PC-3 (cell line): ENCODE measurements around the gene UGT2B15. TPM values are rescaled to one million over a fixed set of nuclear protein-coding genes. Genes with fewer than 3 reads are reported as not detected.
"Not testable (repeated sequence)": the region's sequence is repeated elsewhere in the genome, so short reads cannot be mapped to it uniquely, and the experiment has no call there.

ENCODE experiments used
- ATAC-seq: fragments of 200-7000 bp; cut with Tn5 transposase; 2 replicates; pipeline ENCODE4 v1.9.1; 2020; ENCODE audit warnings: mild to moderate bottlenecking, moderate library complexity
- BruUV-seq: library from RNA; stranded (reverse); fragments of 400-500 nt; replicated peaks from 2 replicates; lab custom pipeline; 2021; lab: Mats Ljungman, UMichigan
- CTCF ChIA-PET: fragments of 300-600 bp; sonication (Branson Sonifier 250); formaldehyde crosslinking; loops from one replicate; lab custom pipeline; 2022; ENCODE audit warnings: antibody characterized with exemption; lab: Charles Lee
- POLR2A ChIA-PET: fragments of 300-600 bp; sonication (Branson Sonifier 250); formaldehyde crosslinking; loops from one replicate; lab custom pipeline; 2022; ENCODE audit warnings: antibody characterized with exemption; ENCODE audit not compliant: unreplicated experiment; lab: Charles Lee
- DNase-seq: peaks from one replicate; pipeline ENCODE4 v3.0.0-alpha.2; 2015
- H2AFZ ChIP-seq: fragments of 300-600 bp; sonication (generic); 2 replicates; pipeline ENCODE4 v1.6.0; 2016; ENCODE audit warnings: antibody characterized with exemption, low read length
- H3F3A ChIP-seq: fragments of 300-600 bp; sonication (generic); one replicate; pipeline ENCODE4 v1.6.0; 2017; ENCODE audit warnings: antibody characterized with exemption, low read length, control low read depth, mild to moderate bottlenecking; ENCODE audit not compliant: unreplicated experiment
- H3K27ac ChIP-seq: fragments of 300-600 bp; sonication (generic); 2 replicates; pipeline ENCODE4 v1.5.1; 2016; ENCODE audit warnings: mild to moderate bottlenecking, low read length
- H3K27me3 ChIP-seq: fragments of 300-600 bp; sonication (generic); 2 replicates; pipeline ENCODE4 v1.6.1; 2016; ENCODE audit warnings: low read length, mixed read lengths
- H3K36me3 ChIP-seq: fragments of 300-600 bp; sonication (generic); 2 replicates; pipeline ENCODE4 v1.6.1; 2016; ENCODE audit warnings: low read depth, mixed run types, low read length, mixed read lengths
- H3K4me1 ChIP-seq: fragments of 300-600 bp; sonication (generic); 2 replicates; pipeline ENCODE4 v1.5.1; 2016; ENCODE audit warnings: low read length; ENCODE audit not compliant: insufficient read depth
- H3K4me2 ChIP-seq: fragments of 300-600 bp; sonication (generic); 2 replicates; pipeline ENCODE4 v1.6.0; 2016; ENCODE audit warnings: low read length
- H3K4me3 ChIP-seq: fragments of 300-600 bp; sonication (generic); 2 replicates; pipeline ENCODE4 v1.5.1; 2016; ENCODE audit warnings: mild to moderate bottlenecking, low read length, mixed read lengths
- H3K79me2 ChIP-seq: fragments of 300-600 bp; sonication (generic); 2 replicates; pipeline ENCODE4 v1.6.1; 2017; ENCODE audit warnings: low read length, mixed read lengths
- H3K9ac ChIP-seq: fragments of 300-600 bp; sonication (generic); 2 replicates; pipeline ENCODE4 v1.6.0; 2016; ENCODE audit warnings: mild to moderate bottlenecking, low read length
- H3K9me2 ChIP-seq: fragments of 300-600 bp; sonication (generic); replicated peaks from 2 replicates; pipeline ENCODE4 v1.6.1; 2016; ENCODE audit warnings: mixed run types, low read length, mixed read lengths
- H3K9me3 ChIP-seq: fragments of 300-600 bp; sonication (generic); 2 replicates; pipeline ENCODE4 v1.6.1; 2016; ENCODE audit warnings: low read length, mixed read lengths
- H4K20me1 ChIP-seq: fragments of 300-600 bp; sonication (generic); 2 replicates; pipeline ENCODE4 v1.6.1; 2016; ENCODE audit warnings: low read length, mixed read lengths
- EZH2 ChIP-seq: fragments of 300-600 bp; sonication (generic); IDR thresholded peaks from one replicate; pipeline ENCODE4 v1.6.1; 2017; ENCODE audit warnings: antibody characterized with exemption, mild to moderate bottlenecking, low read length; ENCODE audit not compliant: unreplicated experiment
- intact Hi-C: fragments of 100-400 bp; cut with micrococcal nuclease; formaldehyde crosslinking; loops from 2 replicates; pipeline ENCODE4 v1.9.0; 2023
- total RNA-seq: library from RNA; depleted of rRNA; stranded (reverse); fragments of >200 nt; gene quantifications from 2 replicates; pipeline ENCODE4 v1.2.3, GENCODE V29; 2014
- TF ChIP-seq, protein P1 (sequence below): fragments of 300-600 bp; sonication (generic); conservative IDR thresholded peaks from 2 replicates; pipeline ENCODE4 v1.5.1; 2017; ENCODE audit warnings: antibody characterized with exemption, low read depth, mild to moderate bottlenecking, low read length

The UGT2B15 gene
- total RNA-seq, 1 experiment from 2014 or later: not detected

GRCh38 chr4:68662836-68663574, 7.4 kb downstream of the UGT2B15 start:
- H3K4me2 ChIP-seq, H3K4me3 ChIP-seq, intact Hi-C loops, H3K27ac ChIP-seq, DNase-seq, H3K27me3 ChIP-seq, ATAC-seq, CTCF ChIA-PET, H3F3A ChIP-seq, H4K20me1 ChIP-seq, H2AFZ ChIP-seq, POLR2A ChIA-PET, H3K9me2 ChIP-seq, H3K9me3 ChIP-seq, BruUV-seq, H3K9ac ChIP-seq, H3K79me2 ChIP-seq, H3K36me3 ChIP-seq: not testable (repeated sequence)
- H3K4me1 ChIP-seq: peaks cover 17% of the 10 kb centered on the region

DNA sequence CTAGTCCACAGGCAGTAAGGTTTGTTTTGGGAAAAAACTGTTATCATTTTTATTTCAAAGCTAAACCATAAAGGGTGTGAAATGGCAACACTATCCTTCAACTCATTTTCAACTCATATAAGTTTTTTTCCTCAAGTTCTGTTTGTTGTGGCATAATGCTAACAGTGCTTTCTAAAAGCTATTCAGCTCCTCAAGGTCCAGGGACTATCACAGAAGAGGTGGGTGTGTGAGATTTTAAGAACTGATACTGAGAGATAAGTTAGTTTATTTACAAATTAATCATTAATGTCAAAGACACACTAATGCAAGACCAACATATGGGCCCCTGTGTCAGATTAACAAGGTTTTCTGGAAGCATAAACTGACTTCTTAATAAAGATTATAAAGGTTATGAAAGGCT, 11.8 kb downstream of the UGT2B15 start:
- DNase-seq: no peak
- ATAC-seq: no peak

DNA sequence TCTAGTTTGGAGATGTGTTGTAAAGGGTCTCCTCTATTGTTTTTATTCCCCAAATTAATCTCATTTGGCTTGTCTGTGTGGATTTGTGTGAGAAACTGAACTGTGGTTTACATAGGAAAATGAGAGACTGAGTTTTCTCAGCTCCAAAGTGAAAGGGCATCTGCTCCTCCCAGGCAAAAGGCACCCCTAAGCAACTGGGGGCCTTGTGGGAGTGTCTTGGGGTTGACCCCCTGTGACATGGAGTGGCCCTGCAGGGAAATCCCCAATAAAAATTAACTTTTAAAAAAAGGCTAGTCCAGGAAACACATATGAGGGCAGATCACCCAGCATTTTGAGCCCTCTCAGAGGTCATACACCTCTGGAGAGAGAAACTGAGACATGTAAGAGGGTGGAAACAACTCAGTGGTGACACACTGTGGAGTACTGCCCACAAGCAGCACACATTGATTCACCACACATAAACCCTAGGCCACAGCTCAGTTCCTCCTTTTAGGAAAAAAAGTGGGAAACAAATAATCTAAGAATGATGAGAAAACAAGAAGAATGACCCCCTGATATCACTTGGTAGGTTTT, 13.3 kb downstream of the UGT2B15 start:
- H3K27me3 ChIP-seq, H3K9me2 ChIP-seq, H3F3A ChIP-seq, DNase-seq, H3K79me2 ChIP-seq, H3K9me3 ChIP-seq, ATAC-seq, H4K20me1 ChIP-seq, CTCF ChIA-PET, H3K36me3 ChIP-seq: not testable (repeated sequence)
- POLR2A ChIA-PET: interaction anchor here (0.6 kb wide), 1 partner anchor 755 kb away, joined by 3 read pairs; no protein-coding TSS in a partner anchor
- Histone ChIP-seq H3K4me2 (peak overlapping the region; percentile 76; the same call in 1 of the 2 replicates), H3K4me3 (peak overlapping the region; percentile 46; the same call in 1 of the 2 replicates), H3K4me1 (peaks cover 34% of the 10 kb centered on the region), H2AFZ (peak overlapping the region; percentile 54; the same call in 1 of the 2 replicates), H3K27ac (peak overlapping the region; percentile 86), H3K9ac (peak overlapping the region; percentile 47)
- intact Hi-C loops: loop anchor here (5.0 to 10.0 kb wide), 5 partner anchors 155 to 958 kb away; partner anchors contain the start of genes UGT2A3 and UGT2B7
- TSS peak; percentile 69 for BruUV-seq

More for the DNA sequence above, 11.8 kb downstream of the UGT2B15 start:
- BruUV-seq: no TSS peak
- no peaks in the 10 kb centered on the region for H4K20me1 ChIP-seq
- H3K4me3 ChIP-seq: no peak overlapping the region
- no peak overlapping the region for H3K4me2 ChIP-seq
- H3K27me3 ChIP-seq: no peaks in the 10 kb centered on the region
- no peaks in the 10 kb centered on the region for H3K9me2 ChIP-seq
- no peaks in the 10 kb centered on the region for H3K79me2 ChIP-seq
- ChIA-PET POLR2A (no interaction called here), CTCF (no interaction called here)
- H3K4me1 ChIP-seq: peaks cover 33% of the 10 kb centered on the region
- H2AFZ ChIP-seq: 0 out of 2 replicates have a peak overlapping the region, but pooled peaks have one; percentile 1
- H3K27ac ChIP-seq: no peak overlapping the region
- H3K9ac ChIP-seq: no peak overlapping the region
- no peak for TF ChIP-seq EZH2
- TF ChIP-seq, protein P1, sequence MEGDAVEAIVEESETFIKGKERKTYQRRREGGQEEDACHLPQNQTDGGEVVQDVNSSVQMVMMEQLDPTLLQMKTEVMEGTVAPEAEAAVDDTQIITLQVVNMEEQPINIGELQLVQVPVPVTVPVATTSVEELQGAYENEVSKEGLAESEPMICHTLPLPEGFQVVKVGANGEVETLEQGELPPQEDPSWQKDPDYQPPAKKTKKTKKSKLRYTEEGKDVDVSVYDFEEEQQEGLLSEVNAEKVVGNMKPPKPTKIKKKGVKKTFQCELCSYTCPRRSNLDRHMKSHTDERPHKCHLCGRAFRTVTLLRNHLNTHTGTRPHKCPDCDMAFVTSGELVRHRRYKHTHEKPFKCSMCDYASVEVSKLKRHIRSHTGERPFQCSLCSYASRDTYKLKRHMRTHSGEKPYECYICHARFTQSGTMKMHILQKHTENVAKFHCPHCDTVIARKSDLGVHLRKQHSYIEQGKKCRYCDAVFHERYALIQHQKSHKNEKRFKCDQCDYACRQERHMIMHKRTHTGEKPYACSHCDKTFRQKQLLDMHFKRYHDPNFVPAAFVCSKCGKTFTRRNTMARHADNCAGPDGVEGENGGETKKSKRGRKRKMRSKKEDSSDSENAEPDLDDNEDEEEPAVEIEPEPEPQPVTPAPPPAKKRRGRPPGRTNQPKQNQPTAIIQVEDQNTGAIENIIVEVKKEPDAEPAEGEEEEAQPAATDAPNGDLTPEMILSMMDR: no peak
- no peaks in the 10 kb centered on the region for H3K36me3 ChIP-seq
- no peaks in the 10 kb centered on the region for H3F3A ChIP-seq
- intact Hi-C loops: loop anchor here (5.0 to 10.0 kb wide), 5 partner anchors 154 to 956 kb away; partner anchors contain the start of genes UGT2A3 and UGT2B7
- no peaks in the 10 kb centered on the region for H3K9me3 ChIP-seq

- H3K36me3 ChIP-seq, H4K20me1 ChIP-seq, H3F3A ChIP-seq, H3K9me2 ChIP-seq, CTCF ChIA-PET, H3K9me3 ChIP-seq, BruUV-seq, H3K79me2 ChIP-seq, H3K27me3 ChIP-seq: not testable (repeated sequence)
- DNase-seq: peak; percentile 71
- POLR2A ChIA-PET: interaction anchor here (0.7 kb wide), 1 partner anchor 191 kb away, joined by 8 read pairs; no protein-coding TSS in a partner anchor
- peak overlapping the region; percentile 76 for H3K4me2 ChIP-seq
- H3K27ac ChIP-seq: peak overlapping the region; percentile 86
- peak; percentile 63 for ATAC-seq
- peak overlapping the region; percentile 54 for H2AFZ ChIP-seq
- H3K4me1 ChIP-seq: peaks cover 36% of the 10 kb centered on the region
- peak overlapping the region; percentile 46 for H3K4me3 ChIP-seq
- H3K9ac ChIP-seq: peak overlapping the region; percentile 47
- intact Hi-C loops: loop anchor here (5.0 to 10.0 kb wide), 5 partner anchors 156 to 958 kb away; partner anchors contain the start of genes UGT2A3 and UGT2B7
Observed at GRCh38 chr4:68656445-68656973, 13.9 kb downstream of the UGT2B15 start.
